ENCODE data around the gene CNNM1.
A peak's percentile ranks its signal among the peaks of the same experiment; 100 is the strongest.

Gene CNNM1

GRCh38 chr10:99394761-99395386, 65.7 kb downstream of the CNNM1 start:
- peak overlapping the region; percentile 68 for H3K27ac ChIP-seq

GRCh38 chr10:99395750-99396445, 66.7 kb downstream of the CNNM1 start:
- peak overlapping the region; percentile 68 for H3K27ac ChIP-seq
- TF ChIP-seq ZFX (IDR thresholded peaks at IDR 0.05; ENCODE audit: borderline replicate concordance), result no peak
- TF ChIP-seq, protein P1, sequence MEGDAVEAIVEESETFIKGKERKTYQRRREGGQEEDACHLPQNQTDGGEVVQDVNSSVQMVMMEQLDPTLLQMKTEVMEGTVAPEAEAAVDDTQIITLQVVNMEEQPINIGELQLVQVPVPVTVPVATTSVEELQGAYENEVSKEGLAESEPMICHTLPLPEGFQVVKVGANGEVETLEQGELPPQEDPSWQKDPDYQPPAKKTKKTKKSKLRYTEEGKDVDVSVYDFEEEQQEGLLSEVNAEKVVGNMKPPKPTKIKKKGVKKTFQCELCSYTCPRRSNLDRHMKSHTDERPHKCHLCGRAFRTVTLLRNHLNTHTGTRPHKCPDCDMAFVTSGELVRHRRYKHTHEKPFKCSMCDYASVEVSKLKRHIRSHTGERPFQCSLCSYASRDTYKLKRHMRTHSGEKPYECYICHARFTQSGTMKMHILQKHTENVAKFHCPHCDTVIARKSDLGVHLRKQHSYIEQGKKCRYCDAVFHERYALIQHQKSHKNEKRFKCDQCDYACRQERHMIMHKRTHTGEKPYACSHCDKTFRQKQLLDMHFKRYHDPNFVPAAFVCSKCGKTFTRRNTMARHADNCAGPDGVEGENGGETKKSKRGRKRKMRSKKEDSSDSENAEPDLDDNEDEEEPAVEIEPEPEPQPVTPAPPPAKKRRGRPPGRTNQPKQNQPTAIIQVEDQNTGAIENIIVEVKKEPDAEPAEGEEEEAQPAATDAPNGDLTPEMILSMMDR (IDR thresholded peaks at IDR 0.05), result no peak

More at GRCh38 chr10:99394761-99395386, 65.7 kb downstream of the CNNM1 start:
- TF ChIP-seq, protein P1 (IDR thresholded peaks at IDR 0.05), result no peak
- TF ChIP-seq ZFX (IDR thresholded peaks at IDR 0.05; ENCODE audit: borderline replicate concordance), result no peak

- TF ChIP-seq ZFX (IDR thresholded peaks at IDR 0.05; ENCODE audit: borderline replicate concordance), result no peak
- TF ChIP-seq, protein P1 (IDR thresholded peaks at IDR 0.05), result no peak
- H3K27ac ChIP-seq, result peak overlapping the region; percentile 68
Observed at GRCh38 chr10:99396471-99396870, 67.3 kb downstream of the CNNM1 start.

DNA sequence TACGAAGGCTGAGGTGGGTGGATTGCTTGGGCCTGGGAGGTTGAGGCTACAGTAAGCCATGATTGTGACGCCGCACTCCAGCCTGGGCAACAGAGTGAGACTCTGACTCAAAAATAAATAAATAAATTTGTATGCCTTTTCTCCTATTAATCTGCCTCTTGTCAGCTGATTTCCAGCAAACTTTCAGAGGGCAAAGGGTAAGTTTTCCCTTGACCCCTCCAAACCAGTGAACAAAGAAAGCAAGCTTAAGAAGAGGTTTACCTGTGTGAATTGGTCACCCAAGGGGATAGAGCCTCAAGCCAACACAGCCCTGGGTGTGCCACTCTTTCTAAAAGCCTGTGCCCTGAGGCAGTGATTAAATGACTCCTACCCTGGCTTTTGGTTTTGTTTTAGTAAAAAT, 70.5 kb downstream of the CNNM1 start:
- no peak overlapping the region for H3K27ac ChIP-seq
- TF ChIP-seq ZFX (IDR thresholded peaks at IDR 0.05; ENCODE audit: borderline replicate concordance), result no peak
- TF ChIP-seq, protein P1 (IDR thresholded peaks at IDR 0.05), result no peak

DNA sequence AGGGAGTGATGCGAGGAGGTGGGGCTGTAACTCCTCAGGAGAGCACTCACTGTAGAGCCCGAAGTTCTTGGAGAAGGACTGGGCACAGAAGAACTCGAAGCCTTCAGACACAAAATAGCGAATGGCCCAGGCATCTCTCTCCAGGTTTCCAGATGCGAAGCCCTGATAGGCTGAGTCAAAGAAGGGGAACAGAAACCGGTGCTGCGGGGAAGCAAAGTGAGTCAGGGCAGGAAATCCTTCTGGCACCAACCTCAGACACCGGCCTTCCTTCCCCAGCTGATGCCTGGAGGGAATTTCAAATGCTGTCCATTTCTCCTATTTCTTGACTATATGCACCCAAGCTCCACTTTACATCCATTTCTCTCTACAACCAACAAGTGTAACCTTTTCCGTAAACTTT, 74.5 kb downstream of the CNNM1 start:
- no peak for TF ChIP-seq ZFX (IDR thresholded peaks at IDR 0.05; ENCODE audit: borderline replicate concordance)
- TF ChIP-seq, protein P1 (IDR thresholded peaks at IDR 0.05), result no peak
- H3K27ac ChIP-seq, result no peak overlapping the region

GRCh38 chr10:99406149-99406548, 77.0 kb downstream of the CNNM1 start:
- no peak for TF ChIP-seq ZFX (IDR thresholded peaks at IDR 0.05; ENCODE audit: borderline replicate concordance)
- TF ChIP-seq, protein P1 (IDR thresholded peaks at IDR 0.05), result no peak
- no peak overlapping the region for H3K27ac ChIP-seq

DNA sequence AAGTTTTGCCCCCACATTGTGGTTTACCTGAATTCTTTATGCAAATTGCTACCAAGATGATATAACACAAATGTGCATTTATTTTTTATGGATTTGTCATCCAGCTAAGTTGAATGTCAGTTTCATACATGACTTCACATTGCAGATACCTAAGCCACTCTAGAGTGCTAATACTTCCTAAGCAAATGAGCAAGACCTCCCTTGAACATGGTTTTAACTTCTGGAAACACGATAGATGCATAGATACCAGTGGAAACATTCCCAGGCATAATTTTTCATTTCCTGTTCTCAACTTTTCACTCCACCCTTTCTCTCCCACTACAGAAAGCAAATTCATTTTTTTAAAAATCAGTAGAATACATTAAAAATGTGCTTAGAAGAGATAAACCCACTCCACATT, 81.0 kb downstream of the CNNM1 start:
- no peak for TF ChIP-seq ZFX (IDR thresholded peaks at IDR 0.05; ENCODE audit: borderline replicate concordance)
- TF ChIP-seq, protein P1 (IDR thresholded peaks at IDR 0.05), result no peak
- H3K27ac ChIP-seq, result no peak overlapping the region
